Chondrocyte (in vitro differentiated cells): ENCODE measurements around the gene TMEM184A. TPM values are rescaled to one million over a fixed set of nuclear protein-coding genes. Genes with fewer than 3 reads are reported as not detected.

Experiments
- DNase-seq: peaks from one replicate; pipeline ENCODE4 v3.0.0; 2021; ENCODE audit warnings: mixed read lengths, low spot score
- H3K27ac Mint-ChIP-seq: one replicate; pipeline ENCODE4 v1.8.0; 2021; ENCODE audit warnings: mild to moderate bottlenecking, moderate library complexity, mixed read lengths; ENCODE audit not compliant: unreplicated experiment
- H3K27me3 Mint-ChIP-seq: 2 replicates; pipeline ENCODE4 v1.8.0; 2021; ENCODE audit warnings: low read depth, mixed read lengths
- H3K36me3 Mint-ChIP-seq: 2 replicates; pipeline ENCODE4 v1.8.0; 2021; ENCODE audit warnings: low read depth, mixed read lengths
- H3K4me1 Mint-ChIP-seq: 2 replicates; pipeline ENCODE4 v1.8.0; 2021; ENCODE audit warnings: low read depth, mild to moderate bottlenecking, mixed read lengths
- H3K4me3 Mint-ChIP-seq: one replicate; pipeline ENCODE4 v1.8.0; 2021; ENCODE audit warnings: mild to moderate bottlenecking, moderate library complexity, mixed read lengths; ENCODE audit not compliant: unreplicated experiment
- H3K9me3 Mint-ChIP-seq: 2 replicates; pipeline ENCODE4 v1.8.0; 2021; ENCODE audit warnings: low read depth, mixed read lengths
- CTCF ChIP-seq: fragments of 200-600 bp; sonication (generic); IDR thresholded peaks from 2 replicates; pipeline ENCODE4 v1.5.0; 2021; ENCODE audit warnings: antibody characterized with exemption, mild to moderate bottlenecking, moderate library complexity
- total RNA-seq: library from RNA; stranded (reverse); gene quantifications from 3 replicates; pipeline ENCODE4 v1.2.1, GENCODE V29; 2021

TMEM184A gene
- total RNA-seq, 1 donor from 2014 or later: 0.07 TPM

- no peak overlapping the region for H3K27ac Mint-ChIP-seq
- H3K36me3 Mint-ChIP-seq: no peaks in the 10 kb centered on the region
- H3K4me3 Mint-ChIP-seq: no peak overlapping the region
- peaks cover 20% of the 10 kb centered on the region for H3K4me1 Mint-ChIP-seq
- H3K9me3 Mint-ChIP-seq: no peaks in the 10 kb centered on the region
- TF ChIP-seq CTCF: no peak
- no peaks in the 10 kb centered on the region for H3K27me3 Mint-ChIP-seq
- no peak for DNase-seq
Measured at GRCh38 chr7:1559626-1560590, 3.9 kb upstream of the TMEM184A start.

- Mint-ChIP-seq H3K9me3 (no peaks in the 10 kb centered on the region), H3K27me3 (no peaks in the 10 kb centered on the region), H3K27ac (no peak overlapping the region), H3K4me1 (peaks cover 14% of the 10 kb centered on the region), H3K36me3 (no peaks in the 10 kb centered on the region), H3K4me3 (no peak overlapping the region)
- no peak for TF ChIP-seq CTCF
- no peak for DNase-seq
Measured at GRCh38 chr7:1558841-1559625, 3.0 kb upstream of the TMEM184A start.

GRCh38 chr7:1558181-1558811 lies 2.3 kb upstream of the TMEM184A start:
- no peaks in the 10 kb centered on the region for H3K36me3 Mint-ChIP-seq
- no peak for DNase-seq
- H3K27me3 Mint-ChIP-seq: no peaks in the 10 kb centered on the region
- no peak overlapping the region for H3K4me3 Mint-ChIP-seq
- H3K9me3 Mint-ChIP-seq: no peaks in the 10 kb centered on the region
- TF ChIP-seq CTCF: peak; percentile 70
- peaks cover 13% of the 10 kb centered on the region for H3K4me1 Mint-ChIP-seq
- H3K27ac Mint-ChIP-seq: no peak overlapping the region

GRCh38 chr7:1557771-1558170 lies 1.8 kb upstream of the TMEM184A start:
- Mint-ChIP-seq H3K9me3 (no peaks in the 10 kb centered on the region), H3K4me3 (no peak overlapping the region), H3K27ac (no peak overlapping the region), H3K27me3 (no peaks in the 10 kb centered on the region), H3K4me1 (peaks cover 13% of the 10 kb centered on the region), H3K36me3 (no peaks in the 10 kb centered on the region)
- DNase-seq: no peak
- no peak for TF ChIP-seq CTCF

GRCh38 chr7:1557006-1557405 lies 1.0 kb upstream of the TMEM184A start:
- peaks cover 13% of the 10 kb centered on the region for H3K4me1 Mint-ChIP-seq
- no peak overlapping the region for H3K4me3 Mint-ChIP-seq
- H3K27me3 Mint-ChIP-seq: no peaks in the 10 kb centered on the region
- no peak for TF ChIP-seq CTCF
- DNase-seq: no peak
- no peak overlapping the region for H3K27ac Mint-ChIP-seq
- no peaks in the 10 kb centered on the region for H3K36me3 Mint-ChIP-seq
- no peaks in the 10 kb centered on the region for H3K9me3 Mint-ChIP-seq
